Stimulated activated CD4-positive, alpha-beta T cell treated with anti-CD3 and anti-CD28 coated beads, Interleukin-15, amount 100 ng/mL, for 24 hours (primary cell): Measurements from ENCODE around the gene LZTS3.
"Not testable (repeated sequence)": the region's sequence is repeated elsewhere in the genome, so short reads cannot be mapped to it uniquely, and the experiment has no call there.

ENCODE experiments used
- DNase-seq: peaks from one replicate; pipeline ENCODE4 v3.0.0-alpha.2; 2020

LZTS3 gene

GRCh38 chr20:3133155-3133554 lies 40.2 kb downstream of the LZTS3 start:
- DNase-seq, result no peak

GRCh38 chr20:3130051-3130600 lies 43.2 kb downstream of the LZTS3 start:
- DNase-seq, result no peak

GRCh38 chr20:3129094-3129493 lies 44.3 kb downstream of the LZTS3 start:
- DNase-seq, result no peak

GRCh38 chr20:3128275-3128984 lies 44.9 kb downstream of the LZTS3 start:
- DNase-seq, result no peak

- DNase-seq, result no peak
Measured at GRCh38 chr20:3126527-3126859, 46.9 kb downstream of the LZTS3 start.

- not testable (repeated sequence) for DNase-seq
Measured at GRCh38 chr20:3125776-3126526, 47.4 kb downstream of the LZTS3 start.

GRCh38 chr20:3124773-3125560 lies 48.4 kb downstream of the LZTS3 start:
- not testable (repeated sequence) for DNase-seq

- DNase-seq, result not testable (repeated sequence)
Measured at GRCh38 chr20:3124163-3124562, 49.2 kb downstream of the LZTS3 start.

- DNase-seq, result no peak
Measured at GRCh38 chr20:3123542-3123941, 49.8 kb downstream of the LZTS3 start.

- DNase-seq, result no peak
Measured at GRCh38 chr20:3121955-3122610, 51.3 kb downstream of the LZTS3 start.

GRCh38 chr20:3121271-3121911 lies 52.0 kb downstream of the LZTS3 start:
- DNase-seq, result no peak

GRCh38 chr20:3119044-3119443 lies 54.3 kb downstream of the LZTS3 start:
- DNase-seq, result no peak

GRCh38 chr20:3117839-3118379 lies 55.4 kb downstream of the LZTS3 start:
- DNase-seq, result peak; percentile 63

- DNase-seq, result no peak
Measured at GRCh38 chr20:3116341-3116740, 57.0 kb downstream of the LZTS3 start.

GRCh38 chr20:3115190-3116107 lies 57.9 kb downstream of the LZTS3 start:
- DNase-seq, result peak; percentile 22
